Stimulated activated CD8-positive, alpha-beta memory T cell treated with anti-CD3 and anti-CD28 coated beads, Interleukin-7, amount 100 ng/mL, for 4 hours (primary cell): ENCODE data around the gene RALY.
A peak's percentile ranks its signal among the peaks of the same experiment; 100 is the strongest.
"Not testable (repeated sequence)": the region's sequence is repeated elsewhere in the genome, so short reads cannot be mapped to it uniquely, and the experiment has no call there.

ENCODE experiments used
- DNase-seq, 2 donors: peaks; one replicate each; pipeline ENCODE4 v3.0.0-alpha.2; 2020; ENCODE audit warnings: low read depth in 2 of 2

RALY gene

GRCh38 chr20:34015401-34016335 is 22.0 kb downstream of the RALY start:
- no peak for DNase-seq

- DNase-seq, result no peak
Measured at GRCh38 chr20:34016736-34017135, 23.0 kb downstream of the RALY start.

- DNase-seq, result no peak
Measured at GRCh38 chr20:34017610-34018009, 23.9 kb downstream of the RALY start.

- DNase-seq, result no peak
Measured at GRCh38 chr20:34018166-34018565, 24.5 kb downstream of the RALY start.

- no peak for DNase-seq
Measured at GRCh38 chr20:34022151-34022838, 28.6 kb downstream of the RALY start.

- DNase-seq, result no peak
Measured at GRCh38 chr20:34022839-34023234, 29.1 kb downstream of the RALY start.

- DNase-seq, result no peak
Measured at GRCh38 chr20:34023937-34024722, 30.4 kb downstream of the RALY start.

- DNase-seq, result no peak
Measured at GRCh38 chr20:34024723-34025351, 31.1 kb downstream of the RALY start.

- DNase-seq, result not testable (repeated sequence)
Measured at GRCh38 chr20:34028013-34028412, 34.3 kb downstream of the RALY start.

GRCh38 chr20:34029415-34029814 is 35.7 kb downstream of the RALY start:
- DNase-seq, result no peak

GRCh38 chr20:34030456-34030855 is 36.7 kb downstream of the RALY start:
- DNase-seq, result no peak

GRCh38 chr20:34033903-34034302 is 40.2 kb downstream of the RALY start:
- no peak for DNase-seq

- DNase-seq, result peak; percentile 36 to 41
Measured at GRCh38 chr20:34037121-34037520, 43.4 kb downstream of the RALY start.

- no peak for DNase-seq
Measured at GRCh38 chr20:34037767-34038166, 44.1 kb downstream of the RALY start.

GRCh38 chr20:34040300-34040995 is 46.7 kb downstream of the RALY start:
- no peak for DNase-seq

- DNase-seq, result no peak
Measured at GRCh38 chr20:34041226-34041625, 47.5 kb downstream of the RALY start.

GRCh38 chr20:34042262-34042661 is 48.6 kb downstream of the RALY start:
- DNase-seq, result no peak

GRCh38 chr20:34043025-34043424 is 49.3 kb downstream of the RALY start:
- no peak for DNase-seq

- no peak for DNase-seq
Measured at GRCh38 chr20:34045294-34045693, 51.6 kb downstream of the RALY start.

GRCh38 chr20:34045930-34046725 is 52.4 kb downstream of the RALY start:
- DNase-seq, result no peak
